Lower lobe of right lung (tissue), 2 donors: ENCODE measurements around the gene GUSB. TPM values are rescaled to one million over a fixed set of nuclear protein-coding genes. Genes with fewer than 3 reads are reported as not detected.
"Not testable (repeated sequence)": the region's sequence is repeated elsewhere in the genome, so short reads cannot be mapped to it uniquely, and the experiment has no call there.

ENCODE experiments used
- ATAC-seq, 2 donors: fragments of 200-7000 bp; cut with Tn5 transposase; one replicate each; pipeline ENCODE4 v1.9.1; 2020 to 2022; ENCODE audit warnings: mild to moderate bottlenecking in 2 of 2, moderate library complexity in 2 of 2
- DNase-seq: peaks from one replicate; pipeline ENCODE4 v3.0.0-alpha.2; 2020
- H3K27ac ChIP-seq: fragments of 200-600 bp; one replicate; pipeline ENCODE4 v1.8.0; 2022
- H3K27me3 ChIP-seq: fragments of 200-600 bp; one replicate; pipeline ENCODE4 v1.8.0; 2022; ENCODE audit warnings: low read depth
- H3K36me3 ChIP-seq: fragments of 200-600 bp; one replicate; pipeline ENCODE4 v1.8.0; 2022; ENCODE audit warnings: mild to moderate bottlenecking
- H3K4me1 ChIP-seq: fragments of 200-600 bp; one replicate; pipeline ENCODE4 v1.8.0; 2022
- H3K4me3 ChIP-seq: fragments of 200-600 bp; one replicate; pipeline ENCODE4 v1.8.0; 2022; ENCODE audit warnings: mild to moderate bottlenecking
- H3K9me3 ChIP-seq: fragments of 200-600 bp; one replicate; pipeline ENCODE4 v1.8.0; 2022
- intact Hi-C: fragments of 100-400 bp; cut with DNase I; formaldehyde crosslinking; loops from one replicate; pipeline ENCODE4 v1.11.0; 2022
- total RNA-seq: library from RNA; stranded (reverse); fragmentation: NEBNext Ultra II Directional; extraction: Animal tissue kit (Norgen Biotek cat#: 25700); gene quantifications from one replicate; pipeline ENCODE4 v1.2.1, GENCODE V29; 2021
- TF ChIP-seq, protein P1 (sequence below): fragments of 200-600 bp; IDR thresholded peaks from one replicate; pipeline ENCODE4 v1.8.0; 2022; ENCODE audit warnings: antibody characterized with exemption, mild to moderate bottlenecking
- donor health status: DM: no; HTN: yes; CAD: no; lungs with severe emphysema.

Gene GUSB
- total RNA-seq, 1 donor from 2014 or later, result 88.6 TPM

DNA sequence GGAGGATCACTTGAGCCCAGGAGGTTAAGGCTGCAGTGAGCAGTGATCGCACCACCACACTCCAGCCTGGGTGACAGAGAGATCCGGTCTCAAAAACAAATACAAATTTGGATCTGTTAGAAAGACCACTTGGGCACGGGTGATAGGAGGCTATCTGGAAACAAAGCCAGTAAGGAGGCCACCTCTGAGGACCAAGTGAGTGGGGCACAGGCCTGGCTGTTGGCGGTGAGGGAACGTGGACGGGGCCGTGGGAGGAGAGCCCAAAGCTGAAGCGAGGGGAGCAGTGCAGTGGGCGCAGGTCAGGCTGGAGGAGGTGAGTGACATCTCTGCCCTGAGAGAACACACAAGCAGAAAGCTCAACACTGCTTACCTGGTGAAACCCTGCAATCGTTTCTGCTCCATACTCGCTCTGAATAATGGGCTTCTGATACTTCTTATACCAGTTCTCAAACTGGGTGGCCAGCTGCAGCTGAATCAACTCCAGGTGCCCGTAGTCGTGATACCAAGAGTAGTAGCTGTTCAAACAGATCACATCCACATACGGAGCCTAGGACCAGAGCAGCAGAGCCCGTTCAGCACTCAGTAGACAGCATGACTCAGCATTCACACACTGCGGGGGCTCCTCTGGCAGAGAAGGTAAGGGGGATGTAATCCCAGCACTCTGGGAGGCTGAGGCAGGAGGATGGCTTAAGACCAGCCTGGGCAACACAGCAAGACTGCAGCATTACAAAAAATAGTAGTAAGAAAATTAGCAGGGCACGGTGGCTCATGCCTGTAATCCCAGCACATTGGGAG is 14.5 kb downstream of the GUSB start:
- DNase-seq, result no peak
- no peaks in the 10 kb centered on the region for H3K27me3 ChIP-seq
- no peak for ATAC-seq

DNA sequence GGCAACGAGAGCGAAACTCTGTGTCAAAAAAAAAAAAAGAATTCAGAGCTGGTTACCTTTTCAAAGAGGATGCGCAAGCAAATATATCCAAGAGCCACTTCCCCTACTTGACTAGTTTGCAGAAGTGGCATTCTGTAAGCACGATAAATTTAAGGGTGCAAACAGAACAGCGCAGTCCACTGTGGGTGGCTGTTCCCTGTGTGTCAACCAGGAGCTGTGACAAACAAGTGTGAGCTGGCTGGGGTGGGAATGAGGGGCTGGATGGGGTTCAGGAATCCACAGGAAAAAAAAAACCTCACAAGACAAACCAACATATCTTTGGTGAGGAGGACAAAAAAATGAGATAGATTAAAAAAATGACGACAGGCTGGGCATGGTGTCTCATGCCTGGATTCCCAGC is 15.9 kb downstream of the GUSB start:
- Histone ChIP-seq H3K27ac (no peak overlapping the region), H3K4me1 (no peaks in the 10 kb centered on the region), H3K9me3 (no peaks in the 10 kb centered on the region), H3K36me3 (peaks cover 100% of the 10 kb centered on the region), H3K27me3 (no peaks in the 10 kb centered on the region), H3K4me3 (no peak overlapping the region)
- intact Hi-C loops, result no loop called here
- TF ChIP-seq, protein P1, sequence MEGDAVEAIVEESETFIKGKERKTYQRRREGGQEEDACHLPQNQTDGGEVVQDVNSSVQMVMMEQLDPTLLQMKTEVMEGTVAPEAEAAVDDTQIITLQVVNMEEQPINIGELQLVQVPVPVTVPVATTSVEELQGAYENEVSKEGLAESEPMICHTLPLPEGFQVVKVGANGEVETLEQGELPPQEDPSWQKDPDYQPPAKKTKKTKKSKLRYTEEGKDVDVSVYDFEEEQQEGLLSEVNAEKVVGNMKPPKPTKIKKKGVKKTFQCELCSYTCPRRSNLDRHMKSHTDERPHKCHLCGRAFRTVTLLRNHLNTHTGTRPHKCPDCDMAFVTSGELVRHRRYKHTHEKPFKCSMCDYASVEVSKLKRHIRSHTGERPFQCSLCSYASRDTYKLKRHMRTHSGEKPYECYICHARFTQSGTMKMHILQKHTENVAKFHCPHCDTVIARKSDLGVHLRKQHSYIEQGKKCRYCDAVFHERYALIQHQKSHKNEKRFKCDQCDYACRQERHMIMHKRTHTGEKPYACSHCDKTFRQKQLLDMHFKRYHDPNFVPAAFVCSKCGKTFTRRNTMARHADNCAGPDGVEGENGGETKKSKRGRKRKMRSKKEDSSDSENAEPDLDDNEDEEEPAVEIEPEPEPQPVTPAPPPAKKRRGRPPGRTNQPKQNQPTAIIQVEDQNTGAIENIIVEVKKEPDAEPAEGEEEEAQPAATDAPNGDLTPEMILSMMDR, result no peak
- ATAC-seq (no peak), DNase-seq (no peak)

More for the DNA sequence above, 14.5 kb downstream of the GUSB start:
- Histone ChIP-seq H3K4me3 (no peak overlapping the region), H3K36me3 (peaks cover 100% of the 10 kb centered on the region), H3K9me3 (no peaks in the 10 kb centered on the region), H3K4me1 (no peaks in the 10 kb centered on the region), H3K27ac (no peak overlapping the region)
- TF ChIP-seq, protein P1, result no peak
- intact Hi-C loops, result no loop called here

DNA sequence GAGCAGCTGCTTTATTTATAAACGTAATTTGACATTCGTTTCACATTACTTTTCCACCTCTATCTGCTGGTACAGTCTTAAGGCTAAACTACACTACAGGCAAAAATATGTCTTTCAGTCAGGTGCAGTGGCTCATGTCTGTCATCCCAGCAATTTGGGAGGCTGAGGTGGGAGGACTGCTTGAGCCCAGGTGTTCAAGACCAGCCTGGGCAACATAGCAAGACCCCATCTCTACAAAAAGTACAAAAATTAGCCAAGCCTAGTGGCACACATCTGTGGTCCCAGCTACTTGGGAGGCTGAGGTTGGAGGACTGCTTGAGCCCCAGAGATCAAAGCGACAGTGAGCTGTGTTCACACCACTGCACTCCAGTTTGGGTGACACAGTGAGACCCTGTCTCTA is 17.3 kb downstream of the GUSB start:
- ATAC-seq, H3K27me3 ChIP-seq, intact Hi-C loops, H3K4me1 ChIP-seq, H3K4me3 ChIP-seq, H3K27ac ChIP-seq, DNase-seq, H3K9me3 ChIP-seq: not testable (repeated sequence)
- peaks cover 100% of the 10 kb centered on the region for H3K36me3 ChIP-seq

DNA sequence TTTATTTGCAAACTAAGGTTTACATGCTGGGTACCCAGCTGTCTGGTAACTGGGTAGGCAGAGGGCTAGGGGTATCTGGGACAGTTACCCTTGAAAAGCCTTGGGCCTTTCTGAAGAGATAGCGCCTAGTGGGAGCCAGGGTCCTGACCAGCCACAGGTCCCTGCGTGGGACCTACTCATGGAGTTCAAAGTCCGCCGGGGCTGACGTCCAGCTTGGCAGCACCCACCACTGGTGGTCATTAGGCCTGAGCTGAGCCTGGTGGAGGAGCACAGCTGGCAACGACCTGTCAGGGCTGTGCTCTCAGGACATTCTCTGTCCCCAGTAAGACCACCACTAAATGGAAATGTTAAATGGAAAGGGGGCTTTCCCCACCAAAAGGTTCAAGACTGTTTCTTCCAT is 20.0 kb downstream of the GUSB start:
- peaks cover 90% of the 10 kb centered on the region for H3K36me3 ChIP-seq
- DNase-seq, result no peak
- intact Hi-C loops, result no loop called here
- no peak for ATAC-seq
- H3K4me1 ChIP-seq, result no peaks in the 10 kb centered on the region
- no peak overlapping the region for H3K4me3 ChIP-seq
- H3K9me3 ChIP-seq, result no peaks in the 10 kb centered on the region
- TF ChIP-seq, protein P1, result no peak
- H3K27ac ChIP-seq, result no peak overlapping the region
- H3K27me3 ChIP-seq, result no peaks in the 10 kb centered on the region

DNA sequence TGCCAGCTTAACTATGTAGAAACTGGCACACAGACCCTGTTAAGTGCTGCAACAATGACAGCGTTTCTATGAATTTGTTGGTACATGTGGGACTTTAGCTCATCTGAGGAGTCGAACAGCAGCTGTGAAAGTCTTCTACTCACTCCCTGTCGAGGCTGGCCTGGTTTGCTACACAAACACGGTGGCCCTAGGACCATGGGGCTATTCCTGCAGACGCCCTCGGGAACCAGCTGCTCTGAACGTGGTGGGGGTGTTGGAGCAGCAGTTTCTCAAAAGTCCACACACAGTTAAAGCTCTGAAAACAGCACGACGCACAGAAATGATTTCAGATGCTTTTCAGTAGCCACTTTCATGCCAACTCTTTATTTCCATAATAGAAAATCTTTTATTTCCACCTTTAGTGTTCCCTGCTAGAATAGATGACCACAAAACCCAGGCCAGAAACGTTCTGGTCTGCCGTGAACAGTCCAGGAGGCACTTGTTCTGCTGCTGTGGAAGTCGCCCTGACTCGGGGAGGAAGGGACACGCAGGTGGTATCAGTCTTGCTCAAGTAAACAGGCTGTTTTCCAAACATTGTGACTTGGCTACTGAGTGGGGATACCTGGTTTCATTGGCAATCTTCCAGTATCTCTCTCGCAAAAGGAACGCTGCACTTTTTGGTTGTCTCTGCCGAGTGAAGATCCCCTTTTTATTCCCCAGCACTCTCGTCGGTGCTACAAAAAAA is 21.5 kb downstream of the GUSB start:
- no peak overlapping the region for H3K27ac ChIP-seq
- no peak for DNase-seq
- no peak overlapping the region for H3K4me3 ChIP-seq
- ATAC-seq, result peak in 1 of 2 donors; percentile 23
- H3K4me1 ChIP-seq, result no peaks in the 10 kb centered on the region
- H3K27me3 ChIP-seq, result no peaks in the 10 kb centered on the region
- intact Hi-C loops, result no loop called here
- peaks cover 90% of the 10 kb centered on the region for H3K36me3 ChIP-seq
- TF ChIP-seq, protein P1, result no peak
- no peaks in the 10 kb centered on the region for H3K9me3 ChIP-seq

DNA sequence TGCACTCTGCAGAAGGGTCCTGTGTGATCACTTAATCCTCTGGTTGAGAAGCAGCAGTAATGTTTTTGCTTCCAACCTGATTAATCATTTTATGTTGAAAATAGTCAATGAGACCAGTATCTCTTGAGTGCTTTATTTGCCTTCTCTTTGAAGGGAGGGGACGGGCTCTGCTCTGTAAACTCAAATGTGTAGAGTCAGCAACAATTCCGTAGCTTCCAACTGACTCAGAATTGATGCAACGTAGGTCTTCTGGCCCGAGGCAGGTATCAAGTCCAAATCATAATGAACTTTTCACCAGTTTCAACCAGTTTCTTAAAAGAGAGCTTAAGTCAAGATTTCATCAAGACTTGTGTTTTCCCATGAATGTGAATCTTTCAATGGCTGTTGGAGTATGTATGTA is 26.3 kb downstream of the GUSB start:
- TF ChIP-seq, protein P1, result no peak

More for the DNA sequence above, 26.3 kb downstream of the GUSB start:
- intact Hi-C loops, result no loop called here
- no peaks in the 10 kb centered on the region for H3K9me3 ChIP-seq
- no peaks in the 10 kb centered on the region for H3K4me1 ChIP-seq
- DNase-seq, result no peak
- peaks cover 54% of the 10 kb centered on the region for H3K36me3 ChIP-seq
- no peak for ATAC-seq
- H3K27me3 ChIP-seq, result no peaks in the 10 kb centered on the region
- no peak overlapping the region for H3K27ac ChIP-seq
- no peak overlapping the region for H3K4me3 ChIP-seq
